Measurements from ENCODE around the gene CXCL3.

The CXCL3 gene

DNA sequence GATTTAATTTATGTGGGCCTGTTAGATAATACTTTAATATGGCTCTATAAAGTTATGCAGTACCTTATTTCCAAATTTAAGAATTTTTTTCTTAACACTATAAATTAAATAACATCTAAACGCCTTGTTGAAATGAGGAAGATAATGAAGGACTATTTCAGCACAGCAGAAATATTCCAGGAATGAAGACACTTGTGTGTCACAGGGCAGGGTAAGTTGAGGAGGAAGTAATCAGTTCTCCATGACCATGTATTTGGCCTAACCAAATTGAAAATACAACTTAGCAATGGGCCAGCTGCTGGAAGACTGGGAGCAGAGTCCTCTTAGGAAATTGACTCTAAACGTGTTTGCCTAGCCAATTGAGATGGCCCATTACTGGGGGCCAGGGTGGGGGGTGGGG, 16.9 kb downstream of the CXCL3 start:
- intact Hi-C loops (cut with DNase I) = no loop called here
- DNase-seq = no peak

DNA sequence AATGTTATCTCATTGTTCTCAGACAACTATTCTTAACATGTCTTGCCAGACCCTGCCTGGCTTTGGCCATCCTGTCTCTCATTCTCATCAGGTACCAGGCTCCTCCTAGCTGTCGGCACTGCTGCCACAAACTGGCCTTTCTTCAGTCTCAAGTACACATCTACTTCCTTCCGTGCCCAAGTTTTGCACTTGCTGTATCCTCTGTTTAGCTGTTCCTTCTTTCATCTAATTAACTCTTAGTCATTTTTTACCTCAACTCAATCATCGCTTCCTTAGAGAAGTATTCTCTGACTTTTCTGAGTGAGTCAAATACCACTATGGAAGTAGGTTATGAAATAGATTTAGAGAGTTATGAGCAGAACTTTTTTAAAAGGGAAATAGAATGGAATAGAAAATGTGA, 19.7 kb downstream of the CXCL3 start:
- no peak for DNase-seq
- intact Hi-C loops (cut with DNase I) = no loop called here

DNA sequence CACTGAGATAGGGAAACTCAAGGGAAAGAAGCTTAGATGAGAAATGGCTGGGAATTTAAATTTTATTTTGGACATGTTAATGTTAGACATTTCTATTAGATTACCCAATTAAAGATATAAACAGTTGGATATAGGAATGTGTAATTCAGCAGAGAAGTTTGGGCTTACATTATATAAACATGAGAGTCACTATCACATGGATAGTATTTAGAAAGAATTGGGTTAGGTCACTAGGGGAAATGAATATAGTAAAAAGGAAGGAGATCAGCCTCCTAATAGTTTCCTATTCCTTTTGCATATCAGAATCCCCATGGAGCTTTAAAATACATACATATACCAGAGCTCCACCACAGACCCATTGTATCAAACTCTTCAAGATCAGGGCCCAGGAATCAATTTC, 20.4 kb downstream of the CXCL3 start:
- DNase-seq = no peak
- intact Hi-C loops (cut with DNase I) = no loop called here

DNA sequence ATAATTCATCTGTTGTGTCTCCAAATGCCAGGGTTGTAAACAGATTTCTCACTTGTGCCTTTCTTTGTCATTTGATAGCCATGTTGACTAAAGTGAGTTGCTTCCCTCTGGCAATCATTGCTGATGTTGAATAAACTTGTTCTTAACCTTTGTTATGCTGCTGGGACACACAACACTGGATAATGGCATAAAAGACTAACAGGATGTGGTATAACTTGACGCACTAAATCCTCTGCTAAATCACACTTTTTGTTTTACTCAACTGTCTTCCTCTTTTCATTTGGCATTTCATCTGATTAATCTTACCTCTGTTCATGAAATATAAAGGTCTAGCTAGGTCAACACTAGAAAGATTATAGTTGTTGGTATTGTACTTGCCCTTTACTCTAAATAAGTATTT, 22.4 kb downstream of the CXCL3 start:
- DNase-seq = no peak

DNA sequence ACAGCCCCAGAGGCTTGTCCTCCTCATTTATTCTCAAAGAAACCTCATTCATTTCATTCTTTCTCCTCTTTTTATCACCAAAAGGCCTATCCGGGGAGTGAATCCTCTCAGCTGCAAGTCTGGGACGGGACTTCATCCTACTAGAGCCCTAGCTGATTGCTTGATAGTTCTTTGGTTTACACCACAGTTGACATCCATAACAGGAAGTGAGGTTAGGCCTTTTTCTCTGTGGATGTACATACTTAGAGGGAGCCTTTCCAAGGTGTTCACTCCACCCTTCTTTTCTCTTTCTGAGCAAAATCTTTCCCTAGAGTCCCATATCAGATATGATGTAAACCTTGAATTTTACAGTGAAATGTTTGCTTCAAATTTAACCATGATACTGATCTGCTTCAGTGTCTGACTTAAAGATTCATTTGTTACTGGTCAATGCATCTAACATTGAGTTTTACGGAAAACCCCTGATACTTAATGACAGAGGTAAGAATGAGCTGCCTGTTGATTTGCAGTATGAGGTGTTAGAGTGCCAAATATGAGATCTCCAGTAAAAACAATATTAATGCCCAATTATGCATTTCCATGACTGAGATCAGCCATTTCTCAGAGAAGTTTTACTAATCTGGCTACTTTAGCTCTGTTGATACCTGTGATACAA, 23.2 kb downstream of the CXCL3 start:
- no peak for DNase-seq
- intact Hi-C loops (cut with DNase I) = no loop called here

More for the DNA sequence above, 22.4 kb downstream of the CXCL3 start:
- intact Hi-C loops (cut with DNase I) = no loop called here

DNA sequence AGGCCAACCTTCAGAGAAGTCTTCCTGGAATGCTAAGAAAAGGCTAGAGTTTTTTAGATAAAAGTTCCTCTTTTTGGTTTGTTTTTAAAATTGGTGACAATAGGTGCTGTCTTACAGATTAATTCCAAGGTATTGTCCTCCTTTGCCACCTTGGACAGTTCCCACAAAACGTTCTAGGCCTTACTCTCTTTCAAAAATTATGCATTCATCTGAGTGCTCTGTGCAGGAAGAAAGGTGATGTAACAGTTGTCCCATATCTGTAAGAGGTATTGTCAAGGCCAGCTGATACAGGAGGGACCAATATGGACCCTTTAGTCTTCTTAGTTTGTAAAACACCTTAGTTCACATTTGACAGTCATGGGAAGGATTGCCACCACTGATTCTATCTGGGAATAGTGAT, 24.2 kb downstream of the CXCL3 start:
- intact Hi-C loops (cut with DNase I) = no loop called here
- DNase-seq = no peak

DNA sequence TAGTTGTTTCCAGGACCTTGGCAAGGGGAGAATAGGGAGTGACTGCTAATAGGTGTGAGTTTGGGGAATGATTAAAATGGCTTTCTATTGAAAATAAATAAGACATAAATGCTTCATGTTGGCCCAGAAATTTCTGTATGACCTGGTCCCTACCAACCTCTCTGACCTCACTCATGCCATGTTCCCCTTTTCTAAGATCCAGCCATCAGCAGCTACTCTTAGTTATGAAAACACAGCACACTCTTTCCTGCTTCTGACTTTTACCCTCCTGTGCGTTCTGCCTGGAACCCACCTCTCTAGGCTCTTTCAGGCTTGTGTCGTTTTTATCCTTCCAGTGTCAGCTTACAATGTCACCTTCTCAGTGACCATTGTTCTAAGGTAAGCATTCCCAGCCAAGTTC, 25.2 kb downstream of the CXCL3 start:
- DNase-seq = no peak
- intact Hi-C loops (cut with DNase I) = no loop called here

DNA sequence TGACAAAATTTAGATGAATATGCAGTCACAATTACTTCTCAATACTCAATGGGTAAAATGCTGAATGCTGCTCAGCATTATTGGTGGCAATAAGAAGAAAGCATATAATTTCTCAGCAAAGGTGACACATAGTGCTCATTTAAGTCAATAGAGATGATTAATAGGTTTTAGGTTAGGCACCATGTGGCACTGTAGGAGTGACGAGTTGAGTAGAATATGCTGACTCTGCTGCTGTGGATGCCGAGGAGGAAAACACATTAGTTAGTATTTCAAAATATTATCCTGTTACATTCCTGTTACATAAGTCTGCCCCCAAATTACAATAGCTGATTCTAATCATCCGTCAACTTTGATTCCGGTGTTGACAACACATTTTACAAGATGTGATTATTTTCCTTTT, 26.4 kb downstream of the CXCL3 start:
- intact Hi-C loops (cut with DNase I) = no loop called here
- no peak for DNase-seq

DNA sequence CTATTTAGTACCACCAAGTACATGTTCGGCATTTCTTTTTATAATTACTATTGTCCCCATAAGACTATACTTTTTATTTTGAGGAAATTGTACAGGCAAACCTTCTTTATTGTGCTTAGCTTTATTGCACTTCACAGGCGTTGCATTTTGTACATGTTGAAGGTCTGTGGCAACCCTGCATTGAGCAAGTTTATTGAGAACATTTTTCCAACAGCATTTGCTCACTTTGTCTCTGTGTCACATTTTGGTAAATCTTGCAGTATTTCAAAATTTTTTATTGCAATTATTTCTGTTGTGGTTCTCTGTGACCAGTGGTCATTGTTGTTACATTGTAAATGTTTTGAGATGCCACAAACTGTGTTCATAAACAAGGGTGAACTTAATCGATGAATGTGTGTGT, 29.2 kb downstream of the CXCL3 start:
- intact Hi-C loops (cut with DNase I) = no loop called here
- DNase-seq = no peak

DNA sequence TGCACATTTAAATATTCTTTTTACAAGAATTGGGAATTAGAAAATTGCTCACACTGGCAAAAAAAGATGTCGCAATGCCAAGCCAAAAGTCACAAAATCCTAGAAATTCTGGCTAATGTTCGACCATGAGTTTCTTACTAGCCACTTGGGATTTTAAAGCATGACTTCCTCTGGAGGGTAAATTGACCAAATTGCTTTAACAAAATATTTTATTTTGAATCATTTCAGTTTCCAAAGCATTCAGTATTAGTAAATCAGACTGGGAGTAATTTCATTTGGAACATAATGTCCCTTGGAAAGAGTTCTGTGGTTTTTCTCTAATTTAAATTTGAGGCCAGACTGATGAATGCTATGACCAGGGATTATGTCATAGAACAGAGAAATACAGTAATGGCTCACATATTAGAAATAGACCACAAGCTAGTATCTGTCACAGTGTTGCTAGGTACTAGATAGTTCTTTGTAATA, 32.4 kb downstream of the CXCL3 start:
- intact Hi-C loops (cut with DNase I) = no loop called here
- DNase-seq = no peak

DNA sequence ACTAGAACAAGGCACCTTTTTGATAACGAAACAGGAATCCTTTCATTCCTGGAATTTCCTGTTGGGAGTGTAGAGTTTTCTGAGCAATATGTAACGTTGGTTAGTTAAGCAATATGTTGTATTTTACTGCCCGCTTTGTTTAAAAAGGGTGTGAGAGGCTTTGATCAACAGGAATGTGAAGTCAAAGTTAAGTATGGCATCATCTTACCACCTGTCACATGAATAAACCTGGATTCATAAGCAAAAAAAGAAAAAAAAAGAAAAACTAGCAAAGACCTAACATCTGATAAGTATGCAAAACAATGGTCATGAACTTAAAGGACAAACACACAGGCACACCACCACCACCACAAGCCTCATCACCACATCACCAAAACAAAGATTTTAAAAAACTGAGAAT, 33.0 kb downstream of the CXCL3 start:
- no peak for DNase-seq
- intact Hi-C loops (cut with DNase I) = no loop called here

DNA sequence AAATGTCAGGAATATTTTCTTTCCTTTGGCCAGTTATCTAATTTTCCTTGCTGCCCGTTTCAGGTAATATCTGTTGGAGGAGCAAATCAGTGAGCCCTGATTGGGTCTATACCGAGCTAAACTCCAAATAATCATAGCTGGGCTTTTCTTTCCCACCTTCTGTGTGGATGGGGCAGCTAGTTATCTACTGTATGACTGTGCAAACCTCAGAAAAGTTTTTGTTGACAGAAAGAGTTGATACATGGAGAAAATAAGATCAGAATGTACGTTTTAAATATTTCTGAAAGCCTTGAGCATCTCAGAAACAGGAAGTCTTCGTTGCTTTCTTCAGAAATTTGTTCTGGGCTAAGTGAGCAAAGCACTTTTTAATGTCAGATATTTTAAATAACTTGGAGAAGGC, 33.8 kb downstream of the CXCL3 start:
- intact Hi-C loops (cut with DNase I) = no loop called here
- no peak for DNase-seq

DNA sequence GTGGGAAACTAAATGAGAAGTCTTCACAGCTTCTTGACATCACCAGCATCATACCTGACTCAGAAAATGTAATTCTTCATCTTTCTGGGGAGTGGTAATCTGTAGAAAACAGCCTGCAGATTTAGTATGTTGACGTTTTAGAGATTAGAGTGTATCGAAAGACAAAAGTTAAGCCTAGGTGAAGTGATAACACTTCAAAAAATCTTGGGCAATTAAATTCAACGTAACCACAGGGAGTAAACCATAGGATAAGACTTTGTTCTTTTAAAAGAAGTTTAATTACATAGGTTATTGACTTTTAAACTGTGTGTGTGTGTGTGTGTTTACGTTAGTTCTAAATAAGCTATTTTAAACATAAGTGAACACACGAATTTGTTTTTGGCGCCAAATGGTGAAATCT, 38.2 kb downstream of the CXCL3 start:
- intact Hi-C loops (cut with DNase I) = no loop called here
- no peak for DNase-seq

DNA sequence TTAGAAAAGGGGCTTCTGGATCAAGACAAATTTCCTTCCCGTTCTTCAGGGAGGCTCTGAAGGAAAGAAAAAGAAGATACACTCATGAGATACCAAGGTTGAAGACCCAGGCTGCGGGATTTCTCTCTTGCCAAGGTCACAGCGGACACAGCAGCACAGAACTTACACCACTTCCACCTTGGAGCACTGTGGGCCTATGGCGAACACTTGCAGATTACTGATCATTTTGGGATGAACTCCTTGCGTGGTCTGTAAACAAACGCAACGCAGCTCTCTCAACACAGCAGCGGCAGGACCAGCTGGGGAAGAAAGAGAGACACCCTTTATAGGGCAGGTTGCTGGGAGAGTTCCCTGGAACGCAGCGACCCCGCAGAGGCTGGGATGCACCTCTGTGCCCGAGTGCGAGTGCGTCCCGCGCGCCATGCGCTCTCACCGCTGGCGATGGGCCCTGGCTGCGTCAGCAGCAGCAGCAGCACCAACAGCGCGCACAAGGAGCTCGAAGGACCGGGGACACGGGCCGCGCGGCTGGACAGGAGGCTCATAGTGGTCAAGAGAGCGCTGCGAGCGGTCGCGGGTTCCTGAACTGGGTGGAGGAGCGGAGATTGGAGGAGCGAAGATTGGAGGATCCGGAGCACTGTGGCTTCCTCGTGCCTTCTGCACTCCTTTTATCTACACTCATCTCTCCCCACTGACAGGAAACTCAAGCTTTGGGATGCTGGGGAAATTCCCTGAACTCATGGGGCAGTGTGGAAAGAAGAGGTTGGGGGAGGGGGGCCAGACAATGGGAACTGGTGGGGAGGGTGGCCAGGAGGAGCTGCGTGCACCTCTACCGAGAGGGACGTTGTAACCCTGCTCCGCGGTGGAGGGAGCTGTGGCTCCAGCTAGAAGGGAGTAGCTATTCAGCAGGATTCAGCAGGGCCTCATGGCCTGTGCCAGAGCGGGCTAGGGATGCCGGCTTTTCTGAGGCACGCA, 40.2 kb downstream of the CXCL3 start, which contains the start of gene CXCL5:
CXCL5 (minus strand) TSS at position 638 of the 972 bp plus-strand sequence; CDS start at position 542, 96 bp downstream.
- intact Hi-C loops (cut with DNase I) = no loop called here
- DNase-seq = peak in 38 of 42 donors; percentile 8 to 67 (median 36)

DNA sequence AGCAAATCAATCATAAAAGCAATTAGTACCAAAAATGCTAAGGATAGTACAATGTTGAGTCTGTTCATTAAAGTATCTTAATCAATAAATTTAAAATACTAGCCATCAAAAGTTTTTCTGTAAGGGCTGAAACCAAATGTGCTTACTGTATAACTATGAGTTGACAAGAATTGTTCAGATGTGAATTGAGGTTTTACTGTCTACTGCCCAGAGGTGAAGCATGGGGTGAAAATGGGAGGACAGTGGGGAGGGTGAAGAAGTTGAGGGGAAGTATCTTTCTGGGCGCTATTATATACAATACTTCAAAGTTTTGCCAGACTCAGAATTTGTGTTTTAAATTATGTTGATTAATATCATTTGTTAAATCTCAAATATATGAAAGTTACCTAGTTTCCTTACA, 46.4 kb downstream of the CXCL3 start:
- intact Hi-C loops (cut with DNase I) = no loop called here
- DNase-seq = no peak

DNA sequence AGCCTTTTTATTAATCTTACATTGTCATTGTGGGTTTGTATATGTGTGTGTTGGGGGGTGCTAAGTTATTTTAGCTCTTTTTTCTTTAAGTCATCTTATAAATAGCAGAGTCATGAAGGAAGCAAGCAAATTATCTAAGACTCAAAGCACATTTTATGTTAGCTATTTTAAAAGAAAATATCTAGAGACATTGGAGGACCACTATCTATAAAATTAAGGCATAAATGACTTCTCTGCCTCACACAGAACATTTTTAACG, 46.8 kb downstream of the CXCL3 start:
- no peak for DNase-seq
- intact Hi-C loops (cut with DNase I) = no loop called here

DNA sequence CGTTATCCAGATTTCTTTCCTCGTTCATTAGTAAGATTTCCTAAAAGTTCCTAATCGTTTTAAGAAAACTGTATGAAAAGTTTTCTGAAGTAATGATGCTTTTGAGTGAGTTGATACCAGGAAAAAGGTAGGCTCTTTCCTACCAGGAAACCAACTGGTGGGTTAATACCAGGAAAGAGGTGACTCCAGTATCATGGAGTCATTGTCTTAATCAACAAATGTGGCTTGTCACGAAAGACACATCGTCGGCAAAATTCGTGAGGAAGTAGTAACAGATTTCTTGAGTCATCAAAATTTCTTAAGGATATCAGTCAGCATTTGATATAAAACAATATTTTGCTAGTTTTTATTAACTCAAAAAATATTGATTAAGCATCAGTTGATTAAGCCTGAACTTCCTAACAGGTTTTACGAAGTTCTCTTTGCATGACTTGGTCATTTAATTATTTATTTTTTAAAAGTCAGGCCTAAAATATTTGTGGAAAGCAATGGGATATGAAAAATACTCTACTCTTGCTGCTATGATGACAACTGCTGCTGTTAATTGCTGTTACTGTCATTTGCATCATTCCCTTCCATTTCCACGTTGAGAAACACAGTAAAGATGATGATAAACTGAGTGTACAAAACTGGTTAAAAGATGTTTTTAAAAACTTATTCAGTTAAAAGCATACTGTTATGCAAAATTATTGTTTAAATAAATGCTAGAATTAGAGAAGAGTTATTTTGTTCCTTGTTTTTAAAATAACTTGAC, 47.3 kb downstream of the CXCL3 start:
- intact Hi-C loops (cut with DNase I) = no loop called here
- DNase-seq = no peak

DNA sequence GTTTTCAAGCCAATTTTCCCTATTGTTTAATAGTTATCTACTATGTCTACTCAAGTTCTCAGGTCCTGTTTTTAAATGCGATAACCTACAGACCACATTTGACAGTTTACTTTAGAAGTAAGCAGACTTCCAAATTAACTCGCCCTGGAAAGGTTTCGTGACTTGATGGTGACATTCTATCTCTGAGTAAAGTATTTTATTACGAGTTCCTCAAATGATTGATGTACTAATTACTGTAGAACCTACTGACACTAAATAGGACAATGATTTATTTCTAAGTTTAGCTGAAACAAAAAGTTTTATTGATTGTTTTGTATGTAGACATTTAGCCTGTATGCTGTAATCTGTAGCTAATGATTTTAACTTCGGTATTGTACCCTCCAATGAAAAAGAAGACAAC, 48.6 kb downstream of the CXCL3 start:
- intact Hi-C loops (cut with DNase I) = no loop called here

DNA sequence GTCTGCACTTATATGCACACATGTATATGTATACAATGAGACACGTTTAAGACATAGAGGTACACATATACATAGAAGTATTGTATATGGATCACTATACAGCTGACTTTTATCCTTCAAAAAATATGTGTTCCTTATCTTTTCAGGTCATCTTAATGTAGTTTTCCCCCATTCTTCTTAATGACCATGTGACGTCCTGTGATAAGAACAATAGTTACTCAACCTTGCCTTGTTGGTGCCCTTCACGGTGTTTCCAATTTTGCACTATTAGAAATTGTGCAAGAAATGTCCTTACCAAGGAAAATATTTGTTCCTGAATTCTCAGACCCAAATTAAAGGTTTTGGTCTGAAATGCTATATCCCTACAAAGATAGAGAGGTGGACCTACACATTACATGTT, 49.5 kb downstream of the CXCL3 start:
- intact Hi-C loops (cut with DNase I) = no loop called here
- DNase-seq = no peak

More for the DNA sequence above, 48.6 kb downstream of the CXCL3 start:
- no peak for DNase-seq

DNA sequence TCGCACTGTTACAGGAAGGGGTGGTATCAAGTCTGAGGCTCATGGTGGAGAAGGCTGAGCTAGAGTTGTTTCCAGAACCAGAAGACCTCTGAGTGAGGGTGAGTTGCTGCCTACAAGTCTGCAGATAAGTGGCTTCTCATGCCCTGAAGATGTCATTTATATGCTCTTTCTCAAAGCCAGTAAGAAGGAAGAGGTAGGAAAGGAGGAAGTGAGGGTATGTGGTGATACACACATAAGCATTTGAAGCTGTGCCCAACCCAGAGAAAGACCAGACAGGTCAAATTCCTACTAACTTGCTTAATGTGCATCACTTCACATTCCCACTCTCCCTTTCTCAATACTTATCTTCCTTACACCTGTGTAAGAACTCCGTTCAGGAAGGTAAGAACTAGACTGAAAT, 50.4 kb downstream of the CXCL3 start, which contains the start of gene PPBP:
PPBP (minus strand) TSS at position 130 of the 400 bp plus-strand sequence; CDS start at position 43, 87 bp downstream.
- intact Hi-C loops (cut with DNase I) = no loop called here
- no peak for DNase-seq
